Kidney epithelial cell (primary cell): ENCODE data around the gene ADNP2. TPM values are rescaled to one million over a fixed set of nuclear protein-coding genes. Genes with fewer than 3 reads are reported as not detected.

ENCODE experiments used
- DNase-seq: peaks from one replicate; pipeline ENCODE4 v3.0.0-alpha.2; 2010; ENCODE audit warnings: low read depth
- H3K27me3 ChIP-seq: 2 replicates; pipeline ENCODE4 v1.6.0; 2011; ENCODE audit warnings: low read length; ENCODE audit not compliant: control insufficient read depth, insufficient read depth
- H3K36me3 ChIP-seq: 2 replicates; pipeline ENCODE4 v1.5.1; 2011; ENCODE audit warnings: low read length; ENCODE audit not compliant: control insufficient read depth, insufficient read depth
- H3K4me3 ChIP-seq: 2 replicates; pipeline ENCODE4 v1.5.1; 2011; ENCODE audit warnings: low read depth, mild to moderate bottlenecking, control low read depth, low read length
- CTCF ChIP-seq: IDR thresholded peaks from 2 replicates; pipeline ENCODE4 v1.5.1; 2011; ENCODE audit warnings: mild to moderate bottlenecking, moderate library complexity, low read length, control low read depth, inconsistent platforms; ENCODE audit not compliant: insufficient read depth, poor library complexity, severe bottlenecking
- total RNA-seq: library from RNA; depleted of rRNA; stranded (reverse); fragments of >200 nt; gene quantifications from 2 replicates; pipeline ENCODE4 v1.2.3, GENCODE V29; 2015

Gene ADNP2
- total RNA-seq, 1 donor from 2014 or later, result 21.8 TPM

- Histone ChIP-seq H3K27me3 (no peaks in the 10 kb centered on the region), H3K4me3 (no peak overlapping the region), H3K36me3 (no peaks in the 10 kb centered on the region)
- no peak for TF ChIP-seq CTCF
- no peak for DNase-seq
Measured at GRCh38 chr18:80182855-80183254, 73.8 kb downstream of the ADNP2 start.

- no peak for TF ChIP-seq CTCF
- H3K27me3 ChIP-seq, result no peaks in the 10 kb centered on the region
- no peaks in the 10 kb centered on the region for H3K36me3 ChIP-seq
- no peak for DNase-seq
- no peak overlapping the region for H3K4me3 ChIP-seq
Measured at GRCh38 chr18:80183273-80184050, 74.4 kb downstream of the ADNP2 start.

- Histone ChIP-seq H3K4me3 (no peak overlapping the region), H3K36me3 (no peaks in the 10 kb centered on the region), H3K27me3 (no peaks in the 10 kb centered on the region)
- no peak for DNase-seq
- TF ChIP-seq CTCF, result no peak
Measured at GRCh38 chr18:80184243-80184772, 75.2 kb downstream of the ADNP2 start.

- no peaks in the 10 kb centered on the region for H3K36me3 ChIP-seq
- TF ChIP-seq CTCF, result no peak
- no peaks in the 10 kb centered on the region for H3K27me3 ChIP-seq
- H3K4me3 ChIP-seq, result no peak overlapping the region
- no peak for DNase-seq
Measured at GRCh38 chr18:80185545-80185944, 76.5 kb downstream of the ADNP2 start.

GRCh38 chr18:80187956-80188642 lies 79.0 kb downstream of the ADNP2 start:
- Histone ChIP-seq H3K4me3 (no peak overlapping the region), H3K27me3 (no peaks in the 10 kb centered on the region), H3K36me3 (no peaks in the 10 kb centered on the region)
- DNase-seq, result no peak
- TF ChIP-seq CTCF, result no peak
